A673 (cell line): Measurements from ENCODE around the gene SRP68. TPM values are rescaled to one million over a fixed set of nuclear protein-coding genes. Genes with fewer than 3 reads are reported as not detected.

Experiments used
- BruUV-seq: library from RNA; stranded (reverse); fragments of 400-500 nt; replicated peaks from 2 replicates; lab custom pipeline; 2021; lab: Mats Ljungman, UMichigan
- CTCF ChIA-PET: fragments of 300-600 bp; sonication (Branson Sonifier 250); formaldehyde crosslinking; loops from one replicate; lab custom pipeline; 2022; ENCODE audit warnings: antibody characterized with exemption; lab: Charles Lee
- POLR2A ChIA-PET: fragments of 300-600 bp; sonication (Branson Sonifier 250); formaldehyde crosslinking; loops from one replicate; lab custom pipeline; 2022; ENCODE audit warnings: antibody characterized with exemption; ENCODE audit not compliant: low non-redundant PET; lab: Charles Lee
- DNase-seq: peaks from one replicate; pipeline ENCODE4 v3.0.0-alpha.2; 2015; ENCODE audit warnings: low spot score
- H3K27ac ChIP-seq: fragments of 200-600 bp; sonication (generic); 2 replicates; pipeline ENCODE4 v1.5.1; 2016; ENCODE audit warnings: mixed run types, low read depth, mild to moderate bottlenecking, mixed read lengths, antibody characterized with exemption, low read length; ENCODE audit not compliant: poor library complexity, severe bottlenecking
- H3K27me3 ChIP-seq: fragments of 200-600 bp; sonication (generic); replicated peaks from 2 replicates; pipeline ENCODE4 v1.6.1; 2017; ENCODE audit warnings: mixed run types, low read depth, mild to moderate bottlenecking, mixed read lengths, antibody characterized with exemption, low read length; ENCODE audit not compliant: insufficient read depth, poor library complexity
- H3K36me3 ChIP-seq: fragments of 200-600 bp; sonication (generic); 2 replicates; pipeline ENCODE4 v1.6.1; 2016; ENCODE audit warnings: mixed run types, mild to moderate bottlenecking, mixed read lengths, antibody characterized with exemption, low read length; ENCODE audit not compliant: insufficient read depth, poor library complexity, severe bottlenecking
- H3K4me1 ChIP-seq: fragments of 200-600 bp; sonication (generic); 2 replicates; pipeline ENCODE4 v1.6.1; 2017; ENCODE audit warnings: mixed run types, mild to moderate bottlenecking, mixed read lengths, antibody characterized with exemption, low read length; ENCODE audit not compliant: insufficient read depth, poor library complexity, severe bottlenecking
- H3K4me3 ChIP-seq: fragments of 200-600 bp; sonication (generic); 2 replicates; pipeline ENCODE4 v1.5.1; 2016; ENCODE audit warnings: low read depth, mixed run types, mild to moderate bottlenecking, mixed read lengths, low read length; ENCODE audit not compliant: poor library complexity, severe bottlenecking
- H3K9me3 ChIP-seq: fragments of 200-600 bp; sonication (generic); 2 replicates; pipeline ENCODE4 v1.6.1; 2016; ENCODE audit warnings: mixed run types, low read depth, mild to moderate bottlenecking, mixed read lengths, antibody characterized with exemption, low read length; ENCODE audit not compliant: poor library complexity, severe bottlenecking
- CTCF ChIP-seq: fragments of 300-800, 200-600 bp; sonication (generic); conservative IDR thresholded peaks from 2 replicates; pipeline ENCODE4 v1.5.1; 2017; ENCODE audit warnings: low read depth, mild to moderate bottlenecking, antibody characterized with exemption, low read length, moderate library complexity, mixed read lengths
- EZH2 ChIP-seq: fragments of 200-600 bp; sonication (generic); IDR thresholded peaks from 2 replicates; pipeline ENCODE4 v1.6.1; 2017; ENCODE audit warnings: borderline replicate concordance, low read depth, mild to moderate bottlenecking, mixed read lengths, antibody characterized with exemption, low read length; ENCODE audit not compliant: poor library complexity, severe bottlenecking
- intact Hi-C: fragments of 100-400 bp; cut with micrococcal nuclease; formaldehyde crosslinking; loops from one replicate; pipeline ENCODE4 v1.10.0; 2022; ENCODE audit not compliant: unreplicated experiment
- total RNA-seq: library from RNA; stranded (reverse); gene quantifications from 2 replicates; pipeline ENCODE4 v1.2.3, GENCODE V29; 2021

Gene SRP68
- total RNA-seq, 1 experiment from 2014 or later: 96.4 TPM

DNA sequence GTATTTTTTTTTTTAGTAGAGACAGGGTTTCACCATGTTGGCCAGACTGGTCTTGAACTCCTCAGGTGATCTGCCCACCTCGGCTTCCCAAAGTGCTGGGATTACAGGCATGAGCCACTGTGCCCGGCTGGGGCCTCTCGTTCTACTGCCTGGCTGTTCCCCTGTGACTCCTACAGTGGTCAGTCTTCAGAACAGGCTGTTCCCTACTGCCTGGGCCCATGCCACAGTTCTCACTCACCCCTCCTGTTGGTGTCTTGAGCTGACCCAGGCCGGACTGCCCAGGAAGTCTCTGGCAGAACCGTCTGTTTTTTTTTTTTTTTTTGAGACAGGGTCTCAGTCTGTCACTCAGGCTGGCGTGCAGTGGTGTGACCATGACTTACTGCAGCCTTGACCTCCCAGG, 68.4 kb downstream of the SRP68 start:
- Histone ChIP-seq H3K4me3 (no peak overlapping the region), H3K27ac (no peak overlapping the region), H3K4me1 (no peaks in the 10 kb centered on the region), H3K27me3 (no peaks in the 10 kb centered on the region), H3K36me3 (peaks cover 7% of the 10 kb centered on the region), H3K9me3 (no peaks in the 10 kb centered on the region)
- intact Hi-C loops: no loop called here
- TF ChIP-seq CTCF (no peak), EZH2 (no peak)
- BruUV-seq: no TSS peak
- ChIA-PET CTCF (no interaction called here), POLR2A (no interaction called here)
- DNase-seq: no peak

- no peak for TF ChIP-seq EZH2
- no peak for TF ChIP-seq CTCF
- POLR2A ChIA-PET: interaction anchor here (0.5 kb wide), 1 partner anchor 213 kb away, joined by 3 read pairs; no protein-coding TSS in a partner anchor
These were observed 70.2 kb downstream of the SRP68 start for GRCh38 chr17:76002100-76002499.

GRCh38 chr17:76000755-76001521, 71.4 kb downstream of the SRP68 start, which contains the start of gene CDK3:
Gene CDK3, plus strand, starts transcription at chr17:76000855. Its CDS starts 571 bp downstream, at chr17:76001426.
- intact Hi-C loops: no loop called here
- H3K36me3 ChIP-seq: peaks cover 7% of the 10 kb centered on the region
- H3K4me1 ChIP-seq: no peaks in the 10 kb centered on the region
- H3K4me3 ChIP-seq: no peak within 1 kb of the TSS
- no peak for DNase-seq
- no TSS peak for BruUV-seq
- H3K9me3 ChIP-seq: no peaks in the 10 kb centered on the region
- no peak for TF ChIP-seq EZH2
- peak; percentile 43; the same call in 1 of the 2 replicates for TF ChIP-seq CTCF
- H3K27me3 ChIP-seq: no peaks in the 10 kb centered on the region
- ChIA-PET POLR2A (no interaction called here), CTCF (interaction anchor here (0.7 to 1.3 kb wide), 6 partner anchors 10 to 279 kb away, joined by 3 to 4 read pairs (median 3); no protein-coding TSS in a partner anchor)
- H3K27ac ChIP-seq: no peak within 1 kb of the TSS

More at GRCh38 chr17:76002100-76002499, 70.2 kb downstream of the SRP68 start:
- no peaks in the 10 kb centered on the region for H3K27me3 ChIP-seq
- no peaks in the 10 kb centered on the region for H3K9me3 ChIP-seq
- H3K4me1 ChIP-seq: no peaks in the 10 kb centered on the region
- CTCF ChIA-PET: interaction anchor here (1.3 kb wide), 1 partner anchor 278 kb away, joined by 3 read pairs; no protein-coding TSS in a partner anchor
- H3K4me3 ChIP-seq: no peak overlapping the region
- BruUV-seq: no TSS peak
- H3K36me3 ChIP-seq: peaks cover 7% of the 10 kb centered on the region
- H3K27ac ChIP-seq: no peak overlapping the region
- DNase-seq: no peak
- intact Hi-C loops: no loop called here
